Measurements from ENCODE around the gene AVPI1. TPM values are rescaled to one million over a fixed set of nuclear protein-coding genes. Genes with fewer than 3 reads are reported as not detected.

Gene AVPI1
- total RNA-seq, 1 donor from 2014 or later = 6.7 TPM

GRCh38 chr10:97715259-97715874 lies 28.3 kb upstream of the AVPI1 start:
- no peaks in the 10 kb centered on the region for H3K27me3 ChIP-seq (ENCODE audit: low read depth)
- no peaks in the 10 kb centered on the region for H3K9me3 ChIP-seq (replicated peaks)
- no peak for TF ChIP-seq CTCF (IDR thresholded peaks at IDR 0.05; ENCODE audit: borderline replicate concordance)
- H3K36me3 ChIP-seq = no peaks in the 10 kb centered on the region
- intact Hi-C loops (cut with micrococcal nuclease) = no loop called here
- peaks cover 71% of the 10 kb centered on the region for H3K4me1 ChIP-seq
- peak overlapping the region; percentile 96 for H3K27ac ChIP-seq (replicated peaks)
- H3K4me3 ChIP-seq = peak overlapping the region; percentile 86
- no peak for DNase-seq

GRCh38 chr10:97714401-97715258 lies 27.6 kb upstream of the AVPI1 start:
- Histone ChIP-seq H3K27ac (replicated peaks) (peak overlapping the region; percentile 96), H3K4me1 (peaks cover 69% of the 10 kb centered on the region), H3K4me3 (peak overlapping the region; percentile 86), H3K27me3 (ENCODE audit: low read depth) (no peaks in the 10 kb centered on the region), H3K36me3 (no peaks in the 10 kb centered on the region), H3K9me3 (replicated peaks) (no peaks in the 10 kb centered on the region)
- intact Hi-C loops (cut with micrococcal nuclease) = no loop called here
- TF ChIP-seq CTCF (IDR thresholded peaks at IDR 0.05; ENCODE audit: borderline replicate concordance) = no peak
- peak; percentile 78 for DNase-seq

GRCh38 chr10:97713826-97714400 lies 26.9 kb upstream of the AVPI1 start:
- peak; percentile 31 for TF ChIP-seq CTCF (IDR thresholded peaks at IDR 0.05; ENCODE audit: borderline replicate concordance)
- Histone ChIP-seq H3K27me3 (ENCODE audit: low read depth) (no peaks in the 10 kb centered on the region), H3K36me3 (no peaks in the 10 kb centered on the region), H3K27ac (replicated peaks) (peak overlapping the region; percentile 96), H3K4me1 (peaks cover 69% of the 10 kb centered on the region), H3K4me3 (peak overlapping the region; percentile 86), H3K9me3 (replicated peaks) (no peaks in the 10 kb centered on the region)
- peak; percentile 75 for DNase-seq
- intact Hi-C loops (cut with micrococcal nuclease) = no loop called here

GRCh38 chr10:97713339-97713825 lies 26.3 kb upstream of the AVPI1 start, which contains the start of gene MARVELD1:
MARVELD1 (plus strand) TSS chr10:97713730; CDS start chr10:97713877, 147 bp downstream.
- intact Hi-C loops (cut with micrococcal nuclease) = no loop called here
- Histone ChIP-seq H3K4me1 (peaks cover 64% of the 10 kb centered on the region), H3K36me3 (no peaks in the 10 kb centered on the region), H3K9me3 (replicated peaks) (no peaks in the 10 kb centered on the region), H3K27me3 (ENCODE audit: low read depth) (no peaks in the 10 kb centered on the region), H3K4me3 (peak within 1 kb of the TSS; percentile 86), H3K27ac (replicated peaks) (peak within 1 kb of the TSS; percentile 96)
- TF ChIP-seq CTCF (IDR thresholded peaks at IDR 0.05; ENCODE audit: borderline replicate concordance) = no peak
- DNase-seq = peak; percentile 82

Data from left ventricle myocardium inferior (tissue), 1 donor.